Tibial nerve (tissue), 4 donors: ENCODE data around the gene CNNM1. TPM values are rescaled to one million over a fixed set of nuclear protein-coding genes. Genes with fewer than 3 reads are reported as not detected.
A peak's percentile ranks its signal among the peaks of the same experiment; 100 is the strongest.

Experiments
- DNase-seq, 2 donors: peaks; one replicate each; pipeline ENCODE4 v3.0.0-alpha.2; 2019; ENCODE audit warnings: low spot score in 2 of 2
- H3K27ac ChIP-seq, 4 donors: fragments of 200-600 bp; sonication (generic) in 3 of 4; one replicate each; pipeline ENCODE4 v1.5.1; 2017 to 2019; ENCODE audit warnings: mild to moderate bottlenecking in 1 of 4
- H3K27me3 ChIP-seq, 2 donors: fragments of 200-600 bp; sonication (generic) in 1 of 2; one replicate each; pipeline versions ENCODE4 v1.5.1 to v1.6.0; 2017 to 2019
- H3K36me3 ChIP-seq, 3 donors: fragments of 200-600 bp; sonication (generic); one replicate each; pipeline ENCODE4 v1.5.1; 2018 to 2019
- H3K4me1 ChIP-seq, 4 donors: fragments of 200-600 bp; sonication (generic) in 3 of 4; one replicate each; pipeline ENCODE4 v1.5.1; 2017 to 2019
- H3K4me3 ChIP-seq, 4 donors: fragments of 200-600 bp; sonication (generic) in 3 of 4; one replicate each; pipeline ENCODE4 v1.5.1; 2017 to 2019; ENCODE audit warnings: mild to moderate bottlenecking in 1 of 4, moderate library complexity in 1 of 4
- H3K9me3 ChIP-seq, 4 donors: fragments of 200-600 bp; sonication (generic) in 3 of 4; one replicate each; pipeline ENCODE4 v1.5.1; 2017 to 2019
- CTCF ChIP-seq, 5 experiments: fragments of 200-600 bp in 3 of 5; fragments of 450-650 bp in 2 of 5; sonication (generic) in 3 of 5; IDR thresholded peaks; one replicate each; pipeline ENCODE4 v1.5.1; 2016 to 2019; ENCODE audit warnings: antibody characterized with exemption in 5 of 5, mild to moderate bottlenecking in 3 of 5, moderate library complexity in 2 of 5
- EP300 ChIP-seq, 2 donors: sonication (generic); formaldehyde crosslinking; IDR thresholded peaks; one replicate each; pipeline ENCODE4 v1.6.1; 2017; ENCODE audit warnings: antibody characterized with exemption in 2 of 2, mild to moderate bottlenecking in 1 of 2
- POLR2A ChIP-seq, 2 donors: fragments of 450-650 bp; IDR thresholded peaks; one replicate each; pipeline ENCODE4 v1.6.1; 2017; ENCODE audit warnings: antibody characterized with exemption in 2 of 2, mild to moderate bottlenecking in 2 of 2, moderate library complexity in 2 of 2
- WGBS, 2 donors: methylation state at CpG; one replicate each; pipeline ENCODE4 v1.1.5; 2018; 5-methylcytosine and 5-hydroxymethylcytosine counted together
- total RNA-seq, 4 donors: library from RNA; depleted of rRNA; stranded (reverse); fragments of >200 nt; gene quantifications; one replicate each; pipeline ENCODE4 v1.1.0, GENCODE V29; 2016

CNNM1 gene
- total RNA-seq, 4 donors from 2014 or later: 0.20 TPM; not detected in 3

GRCh38 chr10:99326871-99327270, 2.3 kb upstream of the CNNM1 start:
- Histone ChIP-seq H3K27me3 (peaks cover 0 to 51% of the 10 kb centered on the region in 2 donors), H3K9me3 (peaks cover 0 to 8% (median 0%) of the 10 kb centered on the region in 4 donors), H3K36me3 (no peaks in the 10 kb centered on the region), H3K27ac (no peak overlapping the region), H3K4me1 (peaks cover 0 to 16% (median 7%) of the 10 kb centered on the region in 4 donors), H3K4me3 (no peak overlapping the region)
- WGBS, 2 donors: 86% methylated on average over 5 of the region's 5 CpGs
- TF ChIP-seq EP300 (IDR thresholded peaks at IDR 0.05): no peak
- TF ChIP-seq POLR2A (IDR thresholded peaks at IDR 0.05): no peak
- no peak for TF ChIP-seq CTCF (IDR thresholded peaks at IDR 0.05)
- no peak for DNase-seq

- no peak for DNase-seq
- H3K4me3 ChIP-seq: peak overlapping the region in 3 of 4 donors; percentile 11 to 42 (median 32)
- no peak overlapping the region for H3K27ac ChIP-seq
- no peak for TF ChIP-seq POLR2A (IDR thresholded peaks at IDR 0.05)
- peaks cover 0 to 60% of the 10 kb centered on the region in 2 donors for H3K27me3 ChIP-seq
- peaks cover 0 to 8% (median 0%) of the 10 kb centered on the region in 4 donors for H3K9me3 ChIP-seq
- 35 to 52% methylated on average over 15 to 23 of the region's 23 CpGs for WGBS, 2 donors
- peaks cover 0 to 16% (median 7%) of the 10 kb centered on the region in 4 donors for H3K4me1 ChIP-seq
- H3K36me3 ChIP-seq: no peaks in the 10 kb centered on the region
Measured at GRCh38 chr10:99328579-99329303, 415 bp upstream of the CNNM1 start.

- Histone ChIP-seq H3K27ac (no peak overlapping the region), H3K4me3 (peak overlapping the region; percentile 0 to 42 (median 22)), H3K9me3 (peaks cover 0 to 8% (median 0%) of the 10 kb centered on the region in 4 donors), H3K36me3 (no peaks in the 10 kb centered on the region), H3K4me1 (peaks cover 0 to 16% (median 7%) of the 10 kb centered on the region in 4 donors), H3K27me3 (peaks cover 0 to 60% of the 10 kb centered on the region in 2 donors)
- DNase-seq: no peak
- WGBS, 2 donors: 0 to 1% methylated on average over 14 to 15 of the region's 94 CpGs
- TF ChIP-seq CTCF (IDR thresholded peaks at IDR 0.05): no peak
- no peak for TF ChIP-seq POLR2A (IDR thresholded peaks at IDR 0.05)
- no peak for TF ChIP-seq EP300 (IDR thresholded peaks at IDR 0.05)
Measured at GRCh38 chr10:99329554-99330346, 594 bp downstream of the CNNM1 start.

- no peak for DNase-seq
- H3K4me3 ChIP-seq: peak overlapping the region in 2 of 4 donors; percentile 11 to 42
- H3K4me1 ChIP-seq: peaks cover 0 to 16% (median 7%) of the 10 kb centered on the region in 4 donors
- TF ChIP-seq EP300 (IDR thresholded peaks at IDR 0.05) (no peak), CTCF (IDR thresholded peaks at IDR 0.05) (no peak), POLR2A (IDR thresholded peaks at IDR 0.05) (no peak)
- no peak overlapping the region for H3K27ac ChIP-seq
- peaks cover 0 to 8% (median 0%) of the 10 kb centered on the region in 4 donors for H3K9me3 ChIP-seq
- WGBS, 2 donors: 24 to 41% methylated on average over 25 to 45 of the region's 45 CpGs
- peaks cover 0 to 60% of the 10 kb centered on the region in 2 donors for H3K27me3 ChIP-seq
- H3K36me3 ChIP-seq: no peaks in the 10 kb centered on the region
Measured at GRCh38 chr10:99330347-99330924, 1.3 kb downstream of the CNNM1 start.

- Histone ChIP-seq H3K4me3 (no peak overlapping the region), H3K9me3 (peaks cover 0 to 8% (median 0%) of the 10 kb centered on the region in 4 donors), H3K27me3 (peaks cover 0 to 60% of the 10 kb centered on the region in 2 donors), H3K4me1 (peaks cover 0 to 16% (median 7%) of the 10 kb centered on the region in 4 donors), H3K36me3 (no peaks in the 10 kb centered on the region), H3K27ac (no peak overlapping the region)
- DNase-seq: no peak
- TF ChIP-seq POLR2A (IDR thresholded peaks at IDR 0.05) (no peak), CTCF (IDR thresholded peaks at IDR 0.05) (no peak), EP300 (IDR thresholded peaks at IDR 0.05) (no peak)
- WGBS, 2 donors: 67 to 71% methylated on average over 9 of the region's 9 CpGs
Measured at GRCh38 chr10:99331207-99331803, 2.1 kb downstream of the CNNM1 start.
